Gastrocnemius medialis (tissue), 4 donors: Measurements from ENCODE around the gene BBS9.

Experiments
- CTCF ChIP-seq, 5 experiments: fragments of 450-650 bp in 3 of 5; fragments of 200-600 bp in 2 of 5; sonication (generic) in 2 of 5; IDR thresholded peaks in 4 of 5; conservative IDR thresholded peaks in 1 of 5; 1 replicate in 4 of 5; 2 replicates in 1 of 5; pipeline ENCODE4 v1.5.1; 2016 to 2019; ENCODE audit warnings: antibody characterized with exemption in 5 of 5, mild to moderate bottlenecking in 3 of 5, moderate library complexity in 3 of 5
- POLR2A ChIP-seq, 2 donors: fragments of 450-650 bp; IDR thresholded peaks; one replicate each; pipeline ENCODE4 v1.6.1; 2017; ENCODE audit warnings: antibody characterized with exemption in 2 of 2, mild to moderate bottlenecking in 2 of 2, moderate library complexity in 2 of 2

- TF ChIP-seq POLR2A (IDR thresholded peaks at IDR 0.05) = no peak
- TF ChIP-seq CTCF (IDR thresholded peaks at IDR 0.05 in 4 of 5, conservative IDR thresholded peaks at IDR 0.05 in 1 of 5) = no peak
Measured at GRCh38 chr7:33190688-33191304, 61.4 kb downstream of the BBS9 start.
